ENCODE data around the gene KHDRBS2.

GRCh38 chr6:62059901-62060300 lies 226.1 kb downstream of the KHDRBS2 start:
- TF ChIP-seq POLR2AphosphoS5 (IDR thresholded peaks at IDR 0.05; ENCODE audit: borderline replicate concordance, low read depth, low read length) (no peak), EZH2 (IDR thresholded peaks at IDR 0.05) (no peak), FOXP2 (optimal IDR thresholded peaks at IDR 0.05; ENCODE audit: control extremely low read depth, extremely low read length, insufficient read depth) (no peak)

All from SK-N-MC (cell line).